NCI-H187 treated with DMSO at 0.1 percent for 48 hours (cell line): ENCODE measurements around the gene ARVCF.

Source experiments
- DNase-seq: peaks from one replicate; lab custom pipeline; 2025; lab: John Stamatoyannopoulos, UW

Gene ARVCF

DNA sequence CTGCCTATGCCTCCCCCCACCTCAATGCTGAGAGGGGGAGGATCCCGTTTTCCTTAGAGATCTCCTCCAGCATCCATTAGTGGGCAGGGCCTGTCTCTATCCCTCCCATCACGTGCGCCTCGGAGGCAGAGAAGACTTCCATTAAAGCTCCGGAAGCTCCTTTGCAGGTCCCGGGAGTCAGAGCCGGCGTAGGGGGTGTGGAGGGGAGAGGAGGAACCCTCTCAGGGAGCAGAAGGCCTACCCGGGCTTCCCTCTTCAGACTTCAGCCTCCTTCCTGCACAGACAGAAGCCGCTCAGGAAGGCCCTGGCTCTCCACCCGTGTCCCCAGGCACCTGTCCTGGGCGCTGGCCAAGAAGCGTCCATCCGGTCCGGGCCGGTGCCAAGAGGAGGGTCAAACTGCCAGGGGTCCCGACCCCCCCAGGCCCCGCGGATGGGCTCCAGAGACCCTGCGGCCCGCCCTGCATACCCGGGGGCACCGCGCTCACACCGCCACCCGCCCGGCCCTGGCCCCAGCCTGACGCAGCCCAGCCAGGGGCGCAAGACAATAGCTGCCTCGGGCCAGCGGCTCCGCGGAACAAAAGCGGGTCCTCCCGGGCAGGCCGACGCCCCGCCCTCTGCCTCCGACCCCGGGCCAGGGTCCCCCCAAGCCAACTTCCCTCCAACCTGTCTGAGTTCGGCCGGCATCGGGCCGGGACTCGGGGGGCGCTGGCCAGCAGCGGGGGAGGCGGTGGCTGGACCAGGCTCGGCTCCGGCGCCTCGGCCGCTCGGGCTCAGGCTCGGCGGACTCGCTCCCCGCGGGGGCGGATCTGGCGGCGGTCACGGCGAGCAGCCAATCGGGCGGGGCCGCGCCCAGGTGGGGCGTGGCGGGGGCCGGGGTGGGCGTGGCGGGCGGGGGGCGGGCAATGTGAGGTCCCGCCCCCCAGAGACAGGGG lies 29.9 kb downstream of the ARVCF start:
- no peak for DNase-seq

DNA sequence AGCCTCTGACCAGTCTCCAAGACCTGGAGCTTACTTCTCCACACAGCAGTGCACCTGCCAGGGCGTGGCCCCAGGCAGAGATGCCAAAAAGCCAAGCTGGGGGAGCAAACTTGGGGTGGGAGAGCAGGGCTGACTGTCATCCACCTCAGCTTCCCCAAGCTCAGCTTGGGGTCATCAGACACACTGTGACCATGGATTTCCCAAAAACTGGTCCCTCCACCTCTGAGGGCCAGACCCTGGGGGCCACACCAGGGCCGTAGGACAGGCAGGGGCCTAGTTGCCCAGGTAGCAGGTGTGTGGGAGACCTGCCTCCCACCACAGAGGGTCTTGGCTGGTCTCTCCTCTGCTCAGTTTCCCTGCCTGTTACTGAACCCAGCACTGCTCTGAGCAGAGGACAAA lies 30.6 kb downstream of the ARVCF start:
- no peak for DNase-seq

DNA sequence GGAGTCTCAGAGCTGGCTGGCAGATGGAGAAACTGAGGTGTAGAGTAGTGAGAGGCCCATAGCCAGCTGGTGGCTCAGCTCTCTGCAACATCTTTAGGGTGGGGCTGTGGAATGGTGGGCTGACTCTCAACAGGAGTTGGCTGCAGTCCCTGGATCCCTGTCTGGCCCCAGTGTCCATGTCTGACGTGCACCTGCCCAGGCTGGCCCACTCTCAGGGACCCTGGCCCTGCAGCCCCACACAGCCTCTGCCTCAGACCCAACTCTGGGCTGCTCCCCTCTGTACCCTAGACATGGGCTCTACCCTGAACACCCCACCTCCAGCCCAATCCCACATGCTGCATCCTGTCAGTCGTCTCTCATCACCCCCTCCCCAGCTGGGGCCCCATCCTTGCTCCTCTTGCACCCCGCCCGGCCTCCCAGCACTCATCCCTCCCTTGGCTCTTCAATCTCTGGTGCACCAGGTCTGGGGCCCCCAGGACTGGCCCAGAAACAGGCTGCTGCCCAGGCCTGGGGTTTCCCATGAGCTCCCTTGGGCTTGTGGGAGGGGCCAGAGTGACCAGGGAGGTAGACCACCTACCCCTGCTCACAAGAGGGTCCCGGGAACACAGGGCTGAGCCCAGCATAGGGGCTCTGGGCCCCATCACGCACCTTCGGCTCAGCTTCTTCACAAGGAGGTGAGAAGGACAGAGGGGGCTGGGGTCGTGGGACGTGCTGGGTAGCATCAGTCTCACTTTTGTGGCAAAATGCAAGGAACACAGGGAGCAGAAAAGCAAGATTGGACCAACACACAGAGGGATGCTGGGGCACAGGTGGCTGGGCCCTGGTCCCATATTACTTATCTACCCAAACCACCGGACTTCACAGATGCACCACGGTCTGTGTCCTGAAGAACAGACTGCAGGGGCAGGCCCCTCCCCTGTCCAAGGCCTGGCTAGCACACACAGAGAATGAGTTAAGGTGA lies 31.5 kb downstream of the ARVCF start:
- DNase-seq: no peak

DNA sequence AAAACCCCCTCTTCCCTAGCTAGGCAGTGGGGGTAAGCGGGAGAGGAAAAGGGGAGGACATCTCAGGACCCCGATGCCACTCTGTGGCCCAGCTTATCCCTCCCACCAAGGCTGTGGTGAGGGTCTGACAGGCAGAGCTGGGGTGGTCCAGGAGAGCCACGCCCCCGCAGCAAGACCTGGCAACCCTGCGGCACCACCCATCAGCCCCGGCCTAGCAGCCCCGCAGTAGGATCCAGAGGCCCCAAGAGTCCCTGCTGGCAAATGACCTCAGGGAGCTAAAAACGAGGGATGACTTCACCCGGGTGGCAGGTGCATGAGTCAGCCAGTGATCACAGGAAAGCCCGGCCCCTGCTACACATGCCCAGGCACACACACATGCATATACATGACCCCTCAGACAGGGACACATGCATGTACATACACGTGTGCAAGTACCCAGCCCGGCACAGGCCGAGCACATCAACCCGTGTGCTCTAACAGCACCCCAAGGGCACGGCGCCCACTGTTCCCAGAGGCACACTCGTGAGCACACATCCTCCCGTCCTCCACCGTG lies 32.3 kb downstream of the ARVCF start:
- DNase-seq: no peak

DNA sequence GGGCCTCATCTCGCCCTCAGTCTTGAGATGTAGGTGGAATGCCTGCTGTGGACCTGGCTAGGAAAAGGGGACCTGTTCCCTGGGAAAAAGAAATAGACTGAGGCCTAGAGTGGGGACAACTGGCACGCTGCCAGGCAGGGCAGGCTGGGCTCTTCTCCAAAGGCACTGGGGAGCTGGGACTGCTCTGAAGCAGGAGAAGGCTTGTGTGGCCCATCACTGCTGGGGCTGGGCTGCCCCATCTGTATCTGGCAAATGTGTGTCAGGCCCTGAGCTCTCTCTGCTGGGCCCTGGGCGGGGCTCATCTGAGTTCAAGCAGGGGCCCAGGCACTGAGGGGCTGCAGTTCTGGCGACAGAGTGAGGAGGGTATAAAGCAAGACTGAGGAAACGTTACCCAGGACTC lies 32.9 kb downstream of the ARVCF start:
- no peak for DNase-seq

DNA sequence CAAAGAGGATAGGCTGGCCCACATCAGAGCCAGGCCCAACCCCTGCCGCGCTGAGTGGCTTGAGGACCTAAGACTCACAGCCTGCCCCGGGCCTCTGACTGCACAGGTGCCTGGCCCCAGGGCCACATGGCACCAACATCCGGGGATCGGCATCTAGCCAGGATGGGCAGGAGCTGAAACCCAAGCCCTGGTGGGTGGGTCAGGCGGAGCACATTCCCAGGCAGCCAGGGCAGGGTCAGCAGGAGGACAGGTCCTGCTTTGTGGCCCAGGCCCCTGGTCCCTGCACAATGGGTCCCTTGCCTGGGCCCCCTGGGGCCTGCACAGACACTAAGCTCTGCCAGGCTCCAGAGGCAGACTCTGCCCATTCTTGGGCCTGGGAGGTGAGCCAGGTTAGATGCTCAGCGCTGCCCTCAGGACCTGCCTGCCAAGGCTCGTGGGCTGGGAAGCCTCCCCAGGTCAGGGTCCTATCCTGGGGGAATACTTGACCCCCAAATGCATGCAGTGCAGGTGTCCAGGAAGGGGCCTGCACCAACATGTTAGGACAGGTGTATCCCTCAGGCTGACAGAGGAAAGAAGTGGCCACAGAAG lies 33.5 kb downstream of the ARVCF start:
- no peak for DNase-seq

DNA sequence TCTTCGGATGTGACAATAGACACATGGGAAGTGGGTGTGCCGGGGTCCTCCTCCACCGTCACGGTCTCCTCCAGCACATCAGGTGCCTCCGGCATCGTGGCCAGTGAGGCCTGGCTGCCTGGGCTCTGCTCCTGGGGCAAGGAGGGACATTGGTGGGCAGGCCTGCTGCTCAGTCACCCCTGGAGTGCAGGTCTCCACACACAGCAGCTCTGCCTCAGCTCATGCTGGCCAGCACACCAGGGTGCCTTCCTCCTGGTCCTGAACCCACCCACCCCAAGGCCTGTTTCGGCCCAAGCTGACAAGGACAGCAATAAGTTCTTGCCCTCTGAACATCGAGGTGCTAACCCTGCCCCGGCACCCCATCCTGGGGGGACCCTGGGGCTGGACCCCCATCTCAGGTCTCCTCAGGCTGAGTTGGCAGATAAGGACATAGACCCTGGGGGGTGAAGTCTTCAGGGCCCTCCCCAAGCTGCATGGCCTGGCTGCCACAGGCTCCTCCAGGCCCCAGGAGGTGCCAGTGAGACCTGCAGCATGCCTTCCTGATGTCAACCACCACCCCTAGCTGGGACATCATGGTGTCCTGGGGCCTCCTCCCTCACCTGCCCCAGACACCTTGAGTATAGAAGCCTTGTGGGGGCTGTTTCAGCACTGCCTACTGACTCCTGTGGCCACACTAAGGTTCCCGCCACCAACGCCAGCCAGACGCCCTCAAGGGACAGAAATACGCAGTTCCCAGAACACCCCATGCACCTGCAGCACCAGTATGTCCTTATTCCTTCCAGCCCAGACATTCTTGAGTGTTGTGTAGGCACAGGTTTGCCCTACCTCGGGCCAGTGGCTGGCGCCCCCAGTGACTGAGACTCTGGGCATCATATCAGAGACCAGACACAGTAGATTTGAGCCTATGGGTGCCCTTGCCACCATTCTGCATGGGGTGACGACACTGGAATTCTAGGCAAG lies 34.4 kb downstream of the ARVCF start:
- DNase-seq: no peak

DNA sequence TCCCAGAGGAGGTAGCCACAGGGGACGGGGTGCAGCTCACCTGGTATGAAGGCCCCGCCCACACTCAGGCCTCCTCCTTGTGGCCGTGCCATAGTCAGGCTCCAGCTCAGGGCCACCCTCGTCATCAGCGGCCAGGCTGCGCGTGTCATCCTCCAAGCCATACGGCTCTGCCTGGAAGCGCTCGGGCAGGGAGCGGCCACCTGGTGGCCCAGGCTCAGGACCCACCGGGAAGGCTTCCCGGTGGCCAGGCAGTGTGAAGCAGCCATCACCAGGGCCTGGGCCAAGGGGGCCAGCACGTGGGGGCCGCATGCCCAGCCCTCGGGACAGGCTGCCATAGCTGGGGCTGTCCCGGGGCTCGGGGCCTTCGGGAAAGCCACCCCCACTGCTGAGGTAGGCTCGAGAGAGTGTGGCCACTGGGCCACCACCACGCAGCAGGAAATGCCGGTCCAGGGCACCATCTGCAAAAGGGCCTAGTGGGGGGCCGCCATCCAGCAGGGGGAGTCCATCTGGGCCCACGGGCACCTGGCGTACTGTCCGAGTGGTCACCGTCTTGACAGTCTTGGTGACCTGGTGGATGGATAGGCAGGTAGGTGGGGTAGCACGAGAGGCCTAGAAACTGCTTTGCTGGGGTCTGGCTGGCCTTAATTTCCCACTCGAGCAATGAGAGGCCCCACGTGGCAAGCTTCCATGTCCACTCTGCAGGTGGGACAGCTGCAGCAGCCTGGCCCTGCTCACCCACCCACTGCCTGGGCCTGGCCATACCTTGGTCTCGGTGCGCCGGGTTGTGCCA lies 35.3 kb downstream of the ARVCF start:
- no peak for DNase-seq

DNA sequence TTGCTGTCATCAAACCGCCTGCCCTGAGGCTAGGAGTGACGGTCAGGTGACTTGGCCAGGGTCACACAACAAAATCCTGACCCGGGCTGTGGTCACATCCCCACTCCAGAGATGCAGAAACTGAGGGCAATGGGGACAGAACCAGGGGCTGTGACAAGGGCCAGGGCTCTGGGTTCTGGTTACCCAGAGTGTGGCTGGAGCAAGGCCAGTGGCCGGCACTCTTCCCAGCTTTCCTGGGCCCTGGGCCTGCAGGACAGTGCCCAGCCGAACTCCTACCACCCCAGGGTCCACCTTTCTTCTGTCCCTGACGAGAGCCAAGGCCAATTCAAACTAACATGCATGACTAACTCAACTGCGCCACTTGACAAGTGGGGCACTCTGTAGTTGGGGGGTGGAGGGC lies 35.9 kb downstream of the ARVCF start:
- no peak for DNase-seq

DNA sequence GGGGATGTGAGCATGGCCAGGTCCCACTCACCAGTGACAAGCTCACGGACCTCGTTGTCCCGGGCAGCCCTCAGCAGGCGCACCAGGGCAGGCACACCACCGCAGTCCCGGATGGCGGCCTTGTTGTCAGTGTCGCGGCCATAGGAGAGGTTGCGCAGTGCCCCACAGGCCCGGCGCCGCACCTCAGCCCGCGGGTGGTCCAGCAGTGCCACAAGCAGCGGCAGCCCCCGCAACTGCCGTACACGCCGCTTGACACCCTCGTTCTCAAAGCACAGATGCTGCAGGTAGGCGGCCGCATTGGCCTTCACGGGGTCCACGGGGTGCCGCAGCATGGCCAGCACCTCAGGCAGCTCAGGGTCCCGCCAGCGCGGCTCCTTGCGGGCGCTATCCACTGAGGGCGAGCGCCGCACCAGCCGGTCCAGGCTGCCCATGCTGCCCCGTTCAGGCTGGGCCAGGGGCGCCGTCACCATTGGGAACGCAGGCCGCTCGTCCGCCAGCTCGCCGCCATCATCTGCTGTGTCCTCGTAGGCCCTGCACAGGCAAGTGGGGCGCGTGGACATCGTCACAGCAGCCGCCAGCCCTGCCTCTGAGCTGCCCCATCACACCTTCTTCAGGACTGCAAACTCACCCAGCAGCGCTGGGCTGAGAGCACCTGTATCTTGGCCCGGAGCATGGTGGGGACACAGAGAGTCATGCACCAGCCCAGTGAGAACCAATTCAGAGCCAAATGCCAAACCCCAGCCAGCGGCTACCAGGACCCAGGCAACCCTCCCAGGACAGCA lies 36.7 kb downstream of the ARVCF start:
- no peak for DNase-seq

DNA sequence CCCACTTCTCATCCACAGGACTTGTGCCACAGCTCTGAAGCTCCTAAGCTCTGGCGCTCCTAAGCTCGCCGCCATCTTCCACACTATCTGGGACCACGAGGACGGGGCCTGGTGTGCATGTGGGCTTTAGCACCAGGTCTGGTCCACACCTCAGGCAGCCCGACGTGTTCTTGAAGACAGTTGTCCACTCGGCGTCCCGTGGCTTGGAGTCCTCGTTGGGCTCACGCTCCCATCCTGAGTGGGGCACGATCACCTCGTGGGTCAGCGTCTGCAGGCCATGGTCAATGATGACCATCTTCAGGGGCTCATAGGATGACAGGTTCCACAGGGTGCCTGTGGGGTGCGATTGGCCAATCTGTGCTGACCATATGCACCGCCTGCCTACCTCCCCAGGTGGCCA lies 37.9 kb downstream of the ARVCF start:
- DNase-seq: no peak

DNA sequence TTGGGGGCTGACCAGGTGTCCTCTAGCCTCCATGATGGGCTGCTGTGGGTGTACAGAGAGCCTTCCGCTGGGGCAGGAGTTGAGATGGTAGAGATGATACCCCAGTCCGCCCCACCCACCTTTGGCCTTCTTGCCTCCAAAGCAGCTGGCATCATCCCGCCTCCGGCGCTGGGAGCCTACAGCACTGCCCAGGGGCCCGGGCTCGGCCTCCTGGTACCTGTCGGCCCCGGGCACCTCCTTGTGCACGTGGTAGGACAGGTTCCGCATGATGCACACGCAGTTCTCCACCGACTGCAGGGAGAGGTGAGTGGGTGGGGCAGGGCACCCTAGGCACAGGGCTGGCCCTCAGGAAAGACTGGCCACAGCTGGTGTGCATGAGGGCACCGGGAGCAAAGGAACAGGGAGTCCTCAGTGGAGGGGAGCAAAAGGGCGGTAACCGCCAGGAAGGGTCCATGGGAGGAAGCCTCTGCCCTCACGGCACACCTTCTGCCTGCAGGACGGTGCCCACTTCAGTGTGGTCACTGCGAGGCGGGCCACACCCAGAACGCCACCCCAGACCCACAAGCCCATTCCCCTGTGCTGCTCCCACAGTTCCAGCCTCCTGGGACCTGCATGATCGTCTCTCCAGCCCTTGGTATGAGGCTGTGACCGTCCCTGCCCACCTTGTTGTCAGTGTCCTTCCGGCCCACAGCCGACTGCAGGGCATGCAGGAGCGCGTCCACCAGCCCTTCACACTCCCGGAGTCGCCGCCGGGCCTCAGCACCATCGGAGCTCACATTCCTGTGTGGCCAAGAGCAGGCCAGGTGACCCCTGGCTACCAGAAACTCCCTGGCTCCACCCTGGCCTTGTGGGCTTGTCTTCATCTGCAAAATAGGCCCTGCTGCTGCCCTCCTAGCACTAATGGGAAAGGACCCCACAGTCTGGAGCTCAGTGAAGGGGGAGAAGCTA lies 39.1 kb downstream of the ARVCF start:
- DNase-seq: no peak

DNA sequence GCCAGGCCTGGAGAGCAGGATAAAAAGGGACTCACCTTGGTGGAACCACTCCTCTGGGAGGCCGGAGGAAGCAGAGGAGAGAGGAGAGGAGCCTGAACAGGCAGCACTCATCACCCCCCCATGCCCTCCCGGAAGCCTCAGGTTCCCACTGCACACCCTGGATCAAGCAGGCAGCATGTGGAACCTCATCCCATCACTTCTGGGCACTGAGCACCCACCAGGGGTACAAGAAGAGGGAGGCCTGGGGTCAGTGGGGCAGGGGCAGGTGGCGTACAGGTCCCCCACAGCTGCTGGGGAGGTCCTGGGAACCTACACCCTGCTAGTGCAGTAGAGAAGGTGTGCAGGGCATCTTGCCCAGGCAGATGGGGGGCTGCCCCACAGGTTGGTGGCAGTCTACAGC lies 40.0 kb downstream of the ARVCF start:
- no peak for DNase-seq

DNA sequence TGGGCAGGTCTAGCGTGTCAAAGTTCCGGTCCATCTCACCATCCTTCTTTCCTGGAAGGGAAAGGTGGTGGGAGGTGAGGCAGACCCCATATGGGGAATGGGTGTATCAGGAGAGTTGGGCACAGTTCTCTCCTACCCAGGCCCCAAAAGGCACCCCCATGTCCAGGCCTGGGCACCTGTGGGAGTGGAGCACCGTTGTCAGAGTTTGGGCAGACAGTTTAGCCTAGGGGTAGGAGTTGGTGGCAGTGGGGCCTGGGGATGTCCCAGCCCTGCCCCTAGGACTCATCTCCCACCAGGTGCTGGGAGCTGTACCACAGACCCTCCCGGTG lies 41.0 kb downstream of the ARVCF start:
- DNase-seq: no peak

DNA sequence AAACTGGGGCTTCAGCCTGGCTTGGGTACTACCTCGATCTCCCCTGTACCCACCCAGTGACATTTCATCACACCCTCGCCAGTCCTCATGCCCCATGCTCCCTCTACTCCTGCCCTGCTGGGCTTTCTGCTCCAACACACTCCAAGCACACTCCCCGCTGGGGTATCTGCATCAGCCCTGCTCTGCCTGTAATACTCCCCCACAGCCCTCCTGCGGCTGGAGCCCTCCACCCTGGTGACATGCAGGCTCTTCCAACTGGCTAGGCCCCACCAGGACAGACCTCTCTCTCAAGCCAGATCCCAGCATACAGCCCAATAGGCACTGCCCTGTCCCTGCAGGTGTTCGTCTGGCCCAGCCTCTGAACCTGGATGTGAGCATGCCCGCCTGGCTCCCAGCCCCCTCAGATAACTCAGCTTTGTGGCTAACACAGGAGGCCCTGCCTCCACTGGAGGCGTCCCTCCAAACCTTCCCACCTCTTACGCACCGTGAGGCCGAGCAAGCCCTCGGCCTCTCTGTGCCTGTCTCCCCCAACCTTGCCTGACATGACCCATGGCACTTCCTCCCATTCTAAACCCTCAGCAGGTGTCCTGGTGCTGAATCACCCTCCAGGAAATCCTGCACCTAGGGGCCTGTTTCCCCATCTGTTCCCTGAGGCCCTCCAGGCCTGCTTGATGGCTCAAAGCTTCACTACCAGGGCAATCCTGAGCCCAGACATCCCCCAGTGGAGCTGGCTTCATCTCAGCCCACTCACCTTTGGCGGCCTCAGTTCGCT lies 41.5 kb downstream of the ARVCF start:
- no peak for DNase-seq

DNA sequence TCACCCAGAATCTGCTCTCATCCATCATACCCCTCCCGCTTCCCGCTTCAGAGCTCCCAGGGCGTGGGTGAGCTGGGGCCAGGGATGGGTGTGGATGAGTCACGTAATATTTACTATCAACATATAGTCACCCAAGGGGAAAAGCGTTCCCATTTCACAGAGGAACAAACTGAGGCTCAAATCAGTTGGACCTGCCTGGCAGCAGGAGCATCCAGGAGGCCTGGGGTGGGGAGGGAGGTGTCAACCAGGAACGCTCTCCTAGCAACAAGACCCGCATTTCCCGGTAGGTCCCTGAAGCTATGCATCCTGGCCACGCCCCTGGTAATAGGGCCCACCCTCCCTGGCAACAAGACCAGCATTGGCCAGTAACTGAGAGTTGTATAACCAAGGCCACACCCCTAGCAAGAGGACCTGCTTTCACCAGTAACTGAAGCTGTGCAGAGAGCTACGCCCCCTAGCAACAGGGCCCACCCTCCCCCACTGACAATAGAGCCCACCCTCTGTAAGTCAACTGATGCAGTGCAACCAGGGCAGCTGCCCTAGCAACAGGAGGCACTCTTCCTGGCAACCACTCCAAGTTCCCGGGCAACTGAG lies 42.3 kb downstream of the ARVCF start:
- DNase-seq: peak; percentile 53
